ENCODE results near the gene STEAP3.

Gene STEAP3

GRCh38 chr2:119294671-119295070 is 71.0 kb downstream of the STEAP3 start:
- no peak for DNase-seq (ENCODE audit: low read depth)
- TF ChIP-seq CTCF (conservative IDR thresholded peaks at IDR 0.05; ENCODE audit: control insufficient read depth, insufficient read depth, low read depth, low read length): no peak
- H3K4me3 ChIP-seq (ENCODE audit: control insufficient read depth, low read depth, low read length): no peak overlapping the region

GRCh38 chr2:119295688-119296375 is 72.2 kb downstream of the STEAP3 start:
- no peak for DNase-seq (ENCODE audit: low read depth)
- no peak for TF ChIP-seq CTCF (conservative IDR thresholded peaks at IDR 0.05; ENCODE audit: control insufficient read depth, insufficient read depth, low read depth, low read length)
- no peak overlapping the region for H3K4me3 ChIP-seq (ENCODE audit: control insufficient read depth, low read depth, low read length)

GRCh38 chr2:119301413-119301812 is 77.8 kb downstream of the STEAP3 start:
- no peak overlapping the region for H3K4me3 ChIP-seq (ENCODE audit: control insufficient read depth, low read depth, low read length)
- DNase-seq (ENCODE audit: low read depth): peak; percentile 6
- TF ChIP-seq CTCF (conservative IDR thresholded peaks at IDR 0.05; ENCODE audit: control insufficient read depth, insufficient read depth, low read depth, low read length): no peak

GRCh38 chr2:119304847-119305246 is 81.2 kb downstream of the STEAP3 start:
- no peak for TF ChIP-seq CTCF (conservative IDR thresholded peaks at IDR 0.05; ENCODE audit: control insufficient read depth, insufficient read depth, low read depth, low read length)
- no peak for DNase-seq (ENCODE audit: low read depth)
- H3K4me3 ChIP-seq (ENCODE audit: control insufficient read depth, low read depth, low read length): no peak overlapping the region

GRCh38 chr2:119305497-119306195 is 82.0 kb downstream of the STEAP3 start:
- no peak overlapping the region for H3K4me3 ChIP-seq (ENCODE audit: control insufficient read depth, low read depth, low read length)
- TF ChIP-seq CTCF (conservative IDR thresholded peaks at IDR 0.05; ENCODE audit: control insufficient read depth, insufficient read depth, low read depth, low read length): no peak

GRCh38 chr2:119306196-119306590 is 82.6 kb downstream of the STEAP3 start:
- no peak overlapping the region for H3K4me3 ChIP-seq (ENCODE audit: control insufficient read depth, low read depth, low read length)
- no peak for TF ChIP-seq CTCF (conservative IDR thresholded peaks at IDR 0.05; ENCODE audit: control insufficient read depth, insufficient read depth, low read depth, low read length)
- DNase-seq (ENCODE audit: low read depth): no peak

More at GRCh38 chr2:119305497-119306195, 82.0 kb downstream of the STEAP3 start:
- no peak for DNase-seq (ENCODE audit: low read depth)
